ENCODE measurements around the gene TMEM86B. TPM values are rescaled to one million over a fixed set of nuclear protein-coding genes. Genes with fewer than 3 reads are reported as not detected.

Gene TMEM86B
- total RNA-seq, 1 experiment from 2014 or later: 9.5 TPM

GRCh38 chr19:55229789-55230182 is 1.2 kb upstream of the TMEM86B start:
- H3K4me2 ChIP-seq (ENCODE audit: low read depth, low read length, poor library complexity, severe bottlenecking): no peak overlapping the region
- no peaks in the 10 kb centered on the region for H3K9me2 ChIP-seq (replicated peaks; ENCODE audit: insufficient read depth, low read length)
- H3K27ac ChIP-seq (ENCODE audit: low read length): no peak overlapping the region
- DNase-seq: no peak
- peaks cover 29% of the 10 kb centered on the region for H4K20me1 ChIP-seq (ENCODE audit: insufficient read depth, low read depth, low read length)
- H3K9me3 ChIP-seq (ENCODE audit: low read length): no peaks in the 10 kb centered on the region
- H3K79me2 ChIP-seq (ENCODE audit: low read length): peaks cover 18% of the 10 kb centered on the region
- no peak overlapping the region for H3K9ac ChIP-seq (ENCODE audit: low read length)
- H3K36me3 ChIP-seq (ENCODE audit: insufficient read depth, low read length): peaks cover 82% of the 10 kb centered on the region
- no peaks in the 10 kb centered on the region for H3K4me1 ChIP-seq (ENCODE audit: low read length)
- H3K27me3 ChIP-seq (ENCODE audit: low read length): no peaks in the 10 kb centered on the region
- no peak overlapping the region for H3K4me3 ChIP-seq (ENCODE audit: low read length)
- H2AFZ ChIP-seq (ENCODE audit: low read length): no peak overlapping the region

- H3K27ac ChIP-seq (ENCODE audit: low read length): no peak overlapping the region
- H3K9me2 ChIP-seq (replicated peaks; ENCODE audit: insufficient read depth, low read length): no peaks in the 10 kb centered on the region
- peaks cover 80% of the 10 kb centered on the region for H3K36me3 ChIP-seq (ENCODE audit: insufficient read depth, low read length)
- H3K4me1 ChIP-seq (ENCODE audit: low read length): no peaks in the 10 kb centered on the region
- H3K79me2 ChIP-seq (ENCODE audit: low read length): peaks cover 13% of the 10 kb centered on the region
- H3K4me2 ChIP-seq (ENCODE audit: low read depth, low read length, poor library complexity, severe bottlenecking): no peak overlapping the region
- no peaks in the 10 kb centered on the region for H3K27me3 ChIP-seq (ENCODE audit: low read length)
- no peaks in the 10 kb centered on the region for H3K9me3 ChIP-seq (ENCODE audit: low read length)
- no peak overlapping the region for H2AFZ ChIP-seq (ENCODE audit: low read length)
- peaks cover 25% of the 10 kb centered on the region for H4K20me1 ChIP-seq (ENCODE audit: insufficient read depth, low read depth, low read length)
- no peak overlapping the region for H3K4me3 ChIP-seq (ENCODE audit: low read length)
- no peak overlapping the region for H3K9ac ChIP-seq (ENCODE audit: low read length)
- DNase-seq: no peak
Measured at GRCh38 chr19:55229145-55229788, 704 bp upstream of the TMEM86B start.

GRCh38 chr19:55228015-55228391 is 560 bp downstream of the TMEM86B start:
- Histone ChIP-seq H4K20me1 (ENCODE audit: insufficient read depth, low read depth, low read length) (peaks cover 18% of the 10 kb centered on the region), H3K9me2 (replicated peaks; ENCODE audit: insufficient read depth, low read length) (no peaks in the 10 kb centered on the region), H3K9ac (ENCODE audit: low read length) (no peak overlapping the region)

GRCh38 chr19:55227241-55228014 is 1.1 kb downstream of the TMEM86B start:
- H2AFZ ChIP-seq (ENCODE audit: low read length): no peak overlapping the region
- no peak overlapping the region for H3K4me3 ChIP-seq (ENCODE audit: low read length)
- H3K27ac ChIP-seq (ENCODE audit: low read length): no peak overlapping the region
- H4K20me1 ChIP-seq (ENCODE audit: insufficient read depth, low read depth, low read length): peaks cover 13% of the 10 kb centered on the region
- no peak for DNase-seq
- no peak overlapping the region for H3K4me2 ChIP-seq (ENCODE audit: low read depth, low read length, poor library complexity, severe bottlenecking)
- H3K27me3 ChIP-seq (ENCODE audit: low read length): no peaks in the 10 kb centered on the region
- peaks cover 80% of the 10 kb centered on the region for H3K36me3 ChIP-seq (ENCODE audit: insufficient read depth, low read length)
- H3K9ac ChIP-seq (ENCODE audit: low read length): no peak overlapping the region
- H3K79me2 ChIP-seq (ENCODE audit: low read length): no peaks in the 10 kb centered on the region
- H3K4me1 ChIP-seq (ENCODE audit: low read length): no peaks in the 10 kb centered on the region
- no peaks in the 10 kb centered on the region for H3K9me2 ChIP-seq (replicated peaks; ENCODE audit: insufficient read depth, low read length)
- no peaks in the 10 kb centered on the region; the same call in 1 of the 2 replicates for H3K9me3 ChIP-seq (ENCODE audit: low read length)

More at GRCh38 chr19:55228015-55228391, 560 bp downstream of the TMEM86B start:
- DNase-seq: no peak
- H3K9me3 ChIP-seq (ENCODE audit: low read length): no peaks in the 10 kb centered on the region; the same call in 1 of the 2 replicates
- peaks cover 3% of the 10 kb centered on the region; the same call in 1 of the 2 replicates for H3K79me2 ChIP-seq (ENCODE audit: low read length)
- no peaks in the 10 kb centered on the region for H3K4me1 ChIP-seq (ENCODE audit: low read length)
- no peak overlapping the region for H3K4me3 ChIP-seq (ENCODE audit: low read length)
- H3K27ac ChIP-seq (ENCODE audit: low read length): no peak overlapping the region
- peaks cover 80% of the 10 kb centered on the region for H3K36me3 ChIP-seq (ENCODE audit: insufficient read depth, low read length)
- no peak overlapping the region for H3K4me2 ChIP-seq (ENCODE audit: low read depth, low read length, poor library complexity, severe bottlenecking)
- no peaks in the 10 kb centered on the region for H3K27me3 ChIP-seq (ENCODE audit: low read length)
- H2AFZ ChIP-seq (ENCODE audit: low read length): no peak overlapping the region

GRCh38 chr19:55226788-55227187 is 1.8 kb downstream of the TMEM86B start:
- H3K79me2 ChIP-seq (ENCODE audit: low read length): no peaks in the 10 kb centered on the region
- no peak overlapping the region for H2AFZ ChIP-seq (ENCODE audit: low read length)

GRCh38 chr19:55226273-55226672 is 2.3 kb downstream of the TMEM86B start:
- Histone ChIP-seq H3K9ac (ENCODE audit: low read length) (no peak overlapping the region), H4K20me1 (ENCODE audit: insufficient read depth, low read depth, low read length) (peaks cover 4% of the 10 kb centered on the region; the same call in 1 of the 2 replicates)

More at GRCh38 chr19:55226788-55227187, 1.8 kb downstream of the TMEM86B start:
- Histone ChIP-seq H3K36me3 (ENCODE audit: insufficient read depth, low read length) (peaks cover 78% of the 10 kb centered on the region), H3K27ac (ENCODE audit: low read length) (no peak overlapping the region), H3K27me3 (ENCODE audit: low read length) (no peaks in the 10 kb centered on the region), H3K4me3 (ENCODE audit: low read length) (no peak overlapping the region), H3K4me2 (ENCODE audit: low read depth, low read length, poor library complexity, severe bottlenecking) (no peak overlapping the region), H3K9ac (ENCODE audit: low read length) (no peak overlapping the region), H3K9me3 (ENCODE audit: low read length) (no peaks in the 10 kb centered on the region; the same call in 1 of the 2 replicates), H3K9me2 (replicated peaks; ENCODE audit: insufficient read depth, low read length) (no peaks in the 10 kb centered on the region), H4K20me1 (ENCODE audit: insufficient read depth, low read depth, low read length) (peaks cover 7% of the 10 kb centered on the region; the same call in 1 of the 2 replicates), H3K4me1 (ENCODE audit: low read length) (no peaks in the 10 kb centered on the region)
- DNase-seq: no peak

GRCh38 chr19:55225415-55225958 is 3.1 kb downstream of the TMEM86B start:
- Histone ChIP-seq H3K9ac (ENCODE audit: low read length) (no peak overlapping the region), H2AFZ (ENCODE audit: low read length) (no peak overlapping the region), H3K27me3 (ENCODE audit: low read length) (no peaks in the 10 kb centered on the region), H4K20me1 (ENCODE audit: insufficient read depth, low read depth, low read length) (peaks cover 3% of the 10 kb centered on the region; the same call in 1 of the 2 replicates), H3K27ac (ENCODE audit: low read length) (no peak overlapping the region), H3K36me3 (ENCODE audit: insufficient read depth, low read length) (peaks cover 79% of the 10 kb centered on the region), H3K4me3 (ENCODE audit: low read length) (no peak overlapping the region), H3K4me2 (ENCODE audit: low read depth, low read length, poor library complexity, severe bottlenecking) (no peak overlapping the region), H3K9me2 (replicated peaks; ENCODE audit: insufficient read depth, low read length) (no peaks in the 10 kb centered on the region), H3K79me2 (ENCODE audit: low read length) (no peaks in the 10 kb centered on the region), H3K9me3 (ENCODE audit: low read length) (no peaks in the 10 kb centered on the region; the same call in 1 of the 2 replicates), H3K4me1 (ENCODE audit: low read length) (no peaks in the 10 kb centered on the region)
- no peak for DNase-seq

More at GRCh38 chr19:55226273-55226672, 2.3 kb downstream of the TMEM86B start:
- no peak overlapping the region for H3K4me2 ChIP-seq (ENCODE audit: low read depth, low read length, poor library complexity, severe bottlenecking)
- no peaks in the 10 kb centered on the region for H3K4me1 ChIP-seq (ENCODE audit: low read length)
- peaks cover 77% of the 10 kb centered on the region for H3K36me3 ChIP-seq (ENCODE audit: insufficient read depth, low read length)
- no peak overlapping the region for H2AFZ ChIP-seq (ENCODE audit: low read length)
- H3K79me2 ChIP-seq (ENCODE audit: low read length): no peaks in the 10 kb centered on the region
- H3K9me2 ChIP-seq (replicated peaks; ENCODE audit: insufficient read depth, low read length): no peaks in the 10 kb centered on the region
- DNase-seq: no peak
- no peaks in the 10 kb centered on the region for H3K27me3 ChIP-seq (ENCODE audit: low read length)
- no peak overlapping the region for H3K27ac ChIP-seq (ENCODE audit: low read length)
- no peaks in the 10 kb centered on the region; the same call in 1 of the 2 replicates for H3K9me3 ChIP-seq (ENCODE audit: low read length)
- no peak overlapping the region for H3K4me3 ChIP-seq (ENCODE audit: low read length)

Data from Karpas-422 (cell line).